ENCODE data around the gene SLAMF1.

The SLAMF1 gene

GRCh38 chr1:160558660-160559380 is 88.0 kb downstream of the SLAMF1 start:
- DNase-seq, result no peak

Data from DMS 273 treated with DMSO at 0.1 percent for 48 hours (cell line).